HL-60/S4 treated with retinoic acid at 250 ng/mL for 4 days and 3 days (cell line): Measurements from ENCODE around the gene VSIR.

Experiments used
- in situ Hi-C: fragments of 300-500 bp; cut with MboI; formaldehyde crosslinking; loops from 2 replicates; pipeline ENCODE4 v1.7.0; 2022; ENCODE audit warnings: low sequenced_read_pairs

The VSIR gene

GRCh38 chr10:71750986-71751385, 22.3 kb downstream of the VSIR start:
- in situ Hi-C loops = no loop called here

DNA sequence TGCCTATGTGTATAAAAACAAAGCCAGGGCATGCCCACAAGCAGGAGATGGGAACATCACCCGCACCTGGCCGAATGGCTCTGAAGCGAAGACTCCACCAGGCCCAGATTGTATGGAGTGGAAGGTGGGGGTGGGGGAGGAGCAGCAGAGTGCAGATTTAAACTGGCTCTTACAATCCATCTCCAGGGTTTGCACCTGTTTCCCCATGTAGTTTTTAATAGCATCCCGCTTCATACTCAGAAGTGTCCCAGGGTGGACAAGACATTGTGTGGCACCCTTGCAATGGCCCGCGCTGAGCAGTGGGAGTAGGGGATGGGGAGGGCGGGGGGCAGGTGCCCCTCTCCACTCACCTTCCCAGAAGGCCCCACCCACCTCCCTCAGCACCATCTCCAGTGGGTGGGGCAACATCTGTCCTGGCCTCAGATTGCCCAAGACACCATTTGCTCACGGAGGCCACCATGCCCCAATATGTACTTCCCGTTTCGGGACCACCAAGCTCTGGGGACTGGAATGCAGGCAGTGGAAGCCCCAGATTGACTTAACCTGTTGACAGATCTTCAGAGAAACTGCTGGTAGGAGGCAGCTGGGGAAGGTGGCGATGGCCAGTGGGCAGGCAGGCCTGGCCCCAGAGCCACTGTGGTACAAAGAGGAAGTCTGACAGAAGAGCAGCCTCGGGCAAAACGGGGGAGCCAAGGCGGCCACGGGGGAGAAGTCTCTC, 23.0 kb downstream of the VSIR start:
- in situ Hi-C loops = no loop called here

DNA sequence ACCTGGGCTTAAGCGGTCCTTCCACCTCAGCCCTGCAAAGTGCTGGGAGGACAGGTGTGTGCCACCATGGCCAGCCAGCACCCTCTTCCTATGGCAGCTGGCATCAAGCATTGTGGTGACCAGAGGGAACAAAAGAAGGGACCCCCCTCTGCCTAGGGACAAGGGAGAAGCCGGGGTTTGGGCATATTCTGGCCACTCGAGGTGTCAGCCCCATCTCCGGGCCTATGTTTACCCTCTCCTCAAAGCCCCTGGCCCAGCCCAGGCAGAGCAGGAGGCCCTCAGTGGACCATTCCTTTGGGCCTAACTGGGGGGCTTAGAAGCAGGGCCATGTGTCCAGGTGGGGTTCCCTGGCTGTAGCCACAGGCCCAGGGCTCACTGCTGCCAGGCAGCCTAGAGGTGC, 23.9 kb downstream of the VSIR start:
- in situ Hi-C loops = no loop called here

DNA sequence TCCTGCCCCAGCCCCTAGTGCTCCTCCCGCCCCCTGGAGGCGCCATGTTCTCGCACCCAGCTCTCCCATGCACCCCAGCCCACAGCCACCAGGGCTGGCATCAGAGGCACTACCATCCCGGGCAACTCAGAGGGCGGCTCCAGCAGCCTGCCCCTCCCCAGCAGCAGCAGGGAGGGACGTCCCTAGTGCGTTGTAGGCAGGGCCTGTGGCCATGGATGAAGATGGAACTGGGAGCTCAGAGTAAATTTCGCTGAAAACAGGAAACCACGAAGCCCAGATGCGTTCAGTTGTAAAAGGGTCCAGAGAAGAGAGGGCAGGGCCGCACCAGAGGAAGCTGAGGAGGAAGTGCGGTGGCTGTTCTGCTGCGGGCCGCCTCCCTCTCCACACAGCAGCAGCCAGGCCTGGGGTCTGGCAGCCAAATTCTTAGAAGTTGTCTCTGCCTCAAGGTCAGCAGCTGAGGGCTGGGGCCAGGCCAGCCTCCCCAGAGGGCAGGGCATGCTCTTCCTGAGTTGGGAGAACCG, 24.6 kb downstream of the VSIR start:
- in situ Hi-C loops = no loop called here

DNA sequence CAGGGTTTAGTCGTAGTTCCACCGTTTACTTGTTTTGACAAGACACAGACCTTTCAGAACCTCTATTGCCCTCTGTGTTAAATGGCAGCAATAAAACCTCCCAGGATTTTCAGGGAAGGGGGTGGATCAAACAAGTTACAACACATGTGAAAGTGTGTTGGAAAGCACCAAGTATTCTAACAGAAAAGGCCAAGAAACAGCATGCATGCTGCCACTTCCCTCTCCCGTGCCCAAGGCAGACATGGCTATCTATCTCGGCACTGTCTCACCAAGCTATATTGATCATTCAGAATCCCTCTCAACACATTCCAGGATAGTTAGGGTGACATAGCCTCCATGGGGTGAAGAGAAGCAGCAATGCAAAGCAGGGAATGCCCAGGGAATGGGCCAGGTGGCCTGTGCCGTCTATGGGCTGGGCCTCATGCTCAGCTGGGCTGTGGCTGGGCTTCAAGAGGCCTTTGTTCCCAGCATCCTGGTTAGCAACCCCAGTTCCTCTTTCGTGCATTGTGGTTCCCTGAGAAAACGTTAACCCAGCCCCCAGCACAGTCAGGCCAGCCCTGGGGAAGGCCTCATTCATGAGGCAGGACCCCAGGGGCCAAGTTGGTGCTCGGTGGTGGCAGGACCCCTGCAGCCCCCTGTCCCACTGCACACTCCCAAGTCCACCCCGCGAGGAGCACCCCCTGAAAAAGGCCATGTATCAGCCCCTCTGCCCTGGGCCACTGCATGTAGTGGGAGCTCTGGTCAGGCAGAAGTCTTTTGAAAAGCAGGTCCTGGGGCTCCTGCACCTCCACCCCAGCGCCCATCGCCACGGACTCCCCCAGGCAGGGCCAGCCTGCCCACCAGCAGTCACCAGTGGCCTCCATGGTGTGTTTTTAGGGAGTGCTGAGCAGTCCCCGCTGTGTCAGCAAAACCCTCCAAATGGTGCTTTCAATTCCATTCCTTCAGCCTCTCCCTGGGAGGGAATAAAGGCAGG, 25.5 kb downstream of the VSIR start:
- in situ Hi-C loops = no loop called here

GRCh38 chr10:71747039-71747531, 26.2 kb downstream of the VSIR start:
- in situ Hi-C loops = no loop called here

DNA sequence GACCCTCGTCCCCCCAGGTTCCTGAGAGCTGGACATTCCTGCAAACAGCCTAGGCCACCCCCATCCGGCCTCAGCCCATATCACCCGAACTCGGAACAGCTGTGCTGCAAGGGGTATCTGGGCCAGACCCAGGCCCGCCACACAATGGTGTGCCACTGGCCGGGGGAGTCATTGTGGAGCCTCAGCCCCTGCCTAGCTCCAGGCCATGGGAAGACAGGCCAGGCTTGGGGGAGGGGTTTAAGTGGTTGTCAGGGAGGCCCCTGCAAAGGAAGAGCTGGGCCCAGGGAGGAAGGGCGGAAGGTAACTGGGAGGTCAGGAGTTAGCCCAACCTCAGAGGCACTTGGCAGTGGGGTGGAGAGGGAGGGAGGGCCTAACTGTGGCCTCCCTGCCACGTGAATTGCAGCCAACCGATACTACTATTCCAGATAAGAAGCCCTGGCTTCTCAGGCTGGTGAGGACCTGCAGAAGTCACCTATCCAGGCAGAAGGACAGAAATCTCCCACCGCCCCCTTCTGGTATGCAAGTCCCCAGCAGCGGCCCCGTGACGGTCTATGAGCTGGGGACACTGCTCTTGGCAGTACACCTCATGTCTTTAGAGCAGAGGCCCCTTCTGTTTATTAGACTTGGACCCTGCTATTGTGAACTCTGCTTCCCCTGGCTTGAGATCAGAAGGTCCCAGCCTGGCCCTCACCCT, 26.8 kb downstream of the VSIR start:
- in situ Hi-C loops = no loop called here

GRCh38 chr10:71745664-71746250, 27.6 kb downstream of the VSIR start:
- in situ Hi-C loops = no loop called here

DNA sequence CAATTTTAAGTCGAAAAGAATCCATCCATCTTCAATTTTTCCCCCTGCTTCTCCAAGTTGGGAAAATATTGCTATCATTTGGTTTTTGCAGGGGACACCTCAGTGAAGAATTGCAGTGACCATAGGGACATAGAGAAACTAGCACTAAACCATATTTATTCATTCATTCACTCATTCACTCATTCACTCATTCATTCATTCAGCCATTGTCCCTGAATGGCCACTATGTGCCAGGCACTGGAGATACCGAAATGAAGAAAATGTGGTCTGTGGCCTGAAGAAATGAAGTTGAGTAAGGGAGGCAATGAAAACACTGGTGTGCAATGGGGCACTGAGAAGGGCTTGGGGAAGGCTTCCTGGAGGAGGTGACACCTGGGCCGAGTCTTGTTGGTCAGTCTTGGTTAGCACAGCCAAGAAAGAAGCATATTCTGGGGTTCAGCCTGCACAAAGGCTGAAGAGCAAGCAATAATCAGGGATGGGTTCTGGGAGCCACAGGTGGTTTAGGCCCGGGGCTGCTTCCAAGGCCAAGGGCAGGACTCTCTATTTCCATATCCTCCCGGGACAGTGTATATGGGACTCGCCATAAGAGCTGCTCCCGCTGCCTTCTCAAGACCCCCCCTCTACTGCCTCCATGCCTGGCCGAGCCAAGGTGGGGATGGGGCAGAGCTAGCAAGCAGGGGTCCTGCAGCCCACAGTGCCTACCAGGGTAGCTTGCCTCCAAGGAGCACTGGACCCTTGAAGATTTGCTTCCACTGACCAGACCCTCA, 28.2 kb downstream of the VSIR start:
- in situ Hi-C loops = no loop called here

- in situ Hi-C loops = no loop called here
Measured at GRCh38 chr10:71743866-71744265, 29.5 kb downstream of the VSIR start.

GRCh38 chr10:71743089-71743838, 30.1 kb downstream of the VSIR start:
- in situ Hi-C loops = no loop called here

DNA sequence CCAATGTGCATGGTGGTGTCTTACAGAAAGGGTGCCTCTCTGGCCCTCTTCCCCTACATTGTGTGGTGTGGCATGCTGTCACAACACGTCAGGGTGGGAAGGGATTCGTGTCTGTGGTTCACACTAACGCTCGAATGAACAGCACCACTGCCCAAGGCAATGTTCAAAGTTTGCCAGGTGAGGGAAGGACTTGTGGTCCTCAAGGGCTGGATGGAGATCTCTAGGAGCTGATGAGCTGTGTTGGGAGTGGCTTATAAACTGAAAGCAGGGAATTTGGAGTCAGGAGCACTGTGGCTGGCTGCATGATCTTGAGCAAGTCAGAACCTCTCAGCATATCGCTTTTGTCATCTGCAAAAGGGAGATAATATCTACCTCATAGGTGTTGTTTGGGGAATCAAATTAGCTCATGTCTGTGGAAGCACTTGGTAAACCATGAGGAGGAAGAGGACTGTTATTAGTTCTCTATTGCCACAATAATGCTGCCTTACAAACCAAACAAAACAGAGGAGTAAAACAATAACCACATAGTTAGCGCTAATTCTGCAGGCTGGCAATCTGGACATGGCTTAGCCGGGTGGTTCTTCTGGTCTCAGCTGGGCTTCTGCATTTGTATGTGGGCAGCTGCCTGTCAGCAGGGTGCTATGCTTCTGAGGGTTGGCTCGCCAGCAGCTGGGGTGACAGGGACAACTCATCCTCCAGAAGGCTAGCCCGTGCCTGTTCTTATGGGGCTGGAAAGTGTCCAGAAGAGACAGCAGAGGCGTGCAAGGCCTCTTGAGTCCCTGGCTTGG, 30.8 kb downstream of the VSIR start:
- in situ Hi-C loops = no loop called here

GRCh38 chr10:71741671-71742070, 31.6 kb downstream of the VSIR start:
- in situ Hi-C loops = no loop called here

DNA sequence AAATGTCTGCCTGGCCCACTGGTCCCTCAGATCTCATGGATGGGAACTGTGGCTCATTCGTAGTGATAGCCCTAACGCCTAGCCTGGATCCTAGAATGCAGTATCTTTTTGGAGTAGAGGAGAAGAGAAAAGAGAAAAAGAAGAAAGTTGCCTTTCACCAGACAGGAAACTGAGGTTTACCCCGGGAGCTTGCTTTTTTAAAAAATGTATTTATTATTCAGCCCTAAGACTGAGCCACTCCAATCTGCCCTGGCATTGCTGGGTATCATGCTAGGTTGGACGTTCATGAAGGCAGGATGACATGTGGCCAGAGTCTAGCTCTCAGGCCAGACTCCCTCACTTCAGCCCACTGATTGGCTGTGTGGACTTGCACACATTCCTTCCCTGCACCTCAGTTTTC, 32.3 kb downstream of the VSIR start:
- in situ Hi-C loops = no loop called here

DNA sequence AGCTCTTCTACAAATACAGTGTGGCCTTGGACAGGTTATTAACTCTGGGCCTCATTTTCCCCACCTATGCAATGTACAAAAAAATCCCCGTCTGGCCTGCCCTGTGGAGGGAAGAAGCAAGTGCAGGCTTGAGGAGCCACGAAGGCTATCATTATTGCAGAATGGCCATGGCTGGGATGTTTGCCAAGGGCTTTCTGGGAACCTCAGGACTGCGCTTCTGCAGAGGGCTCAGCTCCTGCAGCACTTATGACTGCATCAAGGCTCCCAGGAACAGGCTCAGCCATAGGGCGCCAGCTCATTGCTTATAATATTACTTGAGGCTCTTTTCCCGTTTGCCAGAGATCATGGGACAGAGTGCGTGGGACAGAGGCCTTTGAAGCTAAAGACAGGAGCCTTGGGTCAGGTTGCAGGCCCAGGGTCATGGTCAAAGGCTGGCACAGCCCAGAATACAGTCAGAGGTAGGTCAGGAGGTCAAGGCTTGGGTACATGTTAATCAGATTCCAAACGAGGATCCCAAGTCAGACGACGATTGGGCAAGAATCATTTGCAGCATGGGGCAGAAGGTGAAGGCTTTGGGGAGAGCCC, 33.2 kb downstream of the VSIR start:
- in situ Hi-C loops = no loop called here

DNA sequence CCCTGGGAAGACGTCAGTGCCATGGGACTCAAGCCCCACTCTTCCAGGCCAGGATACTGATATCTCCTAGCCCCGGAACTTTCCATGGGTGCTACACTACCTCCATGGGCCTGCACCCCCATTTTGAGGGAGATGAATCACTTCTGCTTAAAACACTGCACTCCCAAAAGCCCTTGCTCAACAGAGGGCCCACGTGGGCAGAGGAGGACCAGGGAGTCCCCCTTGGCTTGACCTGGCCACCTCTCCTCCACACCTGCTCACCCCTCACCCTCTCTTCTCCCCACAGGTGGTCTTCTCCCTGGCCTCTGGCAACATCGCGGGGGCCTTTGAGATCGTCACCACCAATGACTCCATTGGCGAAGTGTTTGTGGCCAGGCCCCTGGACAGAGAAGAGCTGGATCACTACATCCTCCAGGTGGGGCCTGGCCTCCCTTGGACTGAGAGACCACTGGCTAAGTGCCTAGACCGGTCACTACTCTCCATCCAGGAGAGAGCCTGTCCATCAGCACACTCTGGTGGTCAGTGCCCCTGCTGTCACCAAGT, 33.9 kb downstream of the VSIR start:
- in situ Hi-C loops = no loop called here

GRCh38 chr10:71737834-71738197, 35.5 kb downstream of the VSIR start:
- in situ Hi-C loops = no loop called here
